NCI-H2107 treated with DMSO at 0.1 percent for 48 hours (cell line): ENCODE results near the gene SHC1.

ENCODE experiments used
- DNase-seq: peaks from one replicate; lab custom pipeline; 2025; ENCODE audit not compliant: unreplicated experiment; lab: John Stamatoyannopoulos, UW

The SHC1 gene

GRCh38 chr1:154974808-154975408 is 4.4 kb upstream of the SHC1 start:
- DNase-seq, result peak; percentile 99

- DNase-seq, result peak; percentile 100
Measured at GRCh38 chr1:154974102-154974807, 3.7 kb upstream of the SHC1 start, which contains the start of gene CKS1B. CKS1B (plus strand) TSS chr1:154974681; CDS start chr1:154974746, 65 bp downstream.

GRCh38 chr1:154973344-154974101 is 3.0 kb upstream of the SHC1 start:
- peak; percentile 92 for DNase-seq

GRCh38 chr1:154972517-154973343 is 2.2 kb upstream of the SHC1 start:
- DNase-seq, result no peak

GRCh38 chr1:154972213-154972516 is 1.6 kb upstream of the SHC1 start:
- no peak for DNase-seq

GRCh38 chr1:154971341-154971998 is 923 bp upstream of the SHC1 start:
- DNase-seq, result no peak

- no peak for DNase-seq
Measured at GRCh38 chr1:154969860-154970452, 591 bp downstream of the SHC1 start.

- no peak for DNase-seq
Measured at GRCh38 chr1:154969246-154969645, 1.3 kb downstream of the SHC1 start.

- no peak for DNase-seq
Measured at GRCh38 chr1:154968731-154969130, 1.8 kb downstream of the SHC1 start.

GRCh38 chr1:154967331-154967950 is 3.1 kb downstream of the SHC1 start:
- DNase-seq, result no peak

GRCh38 chr1:154966111-154966510 is 4.4 kb downstream of the SHC1 start:
- no peak for DNase-seq

GRCh38 chr1:154964359-154964758 is 6.2 kb downstream of the SHC1 start:
- no peak for DNase-seq

- no peak for DNase-seq
Measured at GRCh38 chr1:154963643-154964042, 6.9 kb downstream of the SHC1 start.

GRCh38 chr1:154962795-154963330 is 7.7 kb downstream of the SHC1 start:
- DNase-seq, result no peak

- peak; percentile 28 for DNase-seq
Measured at GRCh38 chr1:154962156-154962749, 8.3 kb downstream of the SHC1 start.

- DNase-seq, result peak; percentile 34
Measured at GRCh38 chr1:154961207-154962155, 9.1 kb downstream of the SHC1 start, which contains the start of gene PYGO2. PYGO2 (minus strand) TSS chr1:154961782; CDS start chr1:154961576, 206 bp downstream.

GRCh38 chr1:154960446-154961136 is 10.0 kb downstream of the SHC1 start:
- DNase-seq, result no peak

GRCh38 chr1:154959426-154959780 is 11.1 kb downstream of the SHC1 start:
- DNase-seq, result no peak
